ENCODE results near the gene TEX2. TPM values are rescaled to one million over a fixed set of nuclear protein-coding genes. Genes with fewer than 3 reads are reported as not detected.
"Not testable (repeated sequence)": the region's sequence is repeated elsewhere in the genome, so short reads cannot be mapped to it uniquely, and the experiment has no call there.

TEX2 gene
- total and polyA plus RNA-seq, 2 donors = 18.6 to 20.3 TPM

GRCh38 chr17:64186171-64187092 lies 76.6 kb downstream of the TEX2 start:
- Histone ChIP-seq H3K27ac (ENCODE audit: low read depth) (no peak overlapping the region), H3K4me1 (ENCODE audit: insufficient read depth) (no peaks in the 10 kb centered on the region), H3K36me3 (ENCODE audit: insufficient read depth) (no peaks in the 10 kb centered on the region), H3K4me3 (ENCODE audit: low read depth, low read length) (no peak overlapping the region)
- DNase-seq (ENCODE audit: extremely low spot score) = no peak
- 92% methylated on average over 12 of the region's 12 CpGs for whole genome bisulfite sequencing

GRCh38 chr17:64185557-64185956 lies 77.5 kb downstream of the TEX2 start:
- not testable (repeated sequence) for H3K4me1 ChIP-seq (ENCODE audit: insufficient read depth); DNase-seq (ENCODE audit: extremely low spot score); H3K4me3 ChIP-seq (ENCODE audit: low read depth, low read length); H3K27ac ChIP-seq (ENCODE audit: low read depth); H3K36me3 ChIP-seq (ENCODE audit: insufficient read depth)
- 66% methylated on average over 9 of the region's 9 CpGs for WGBS

DNA sequence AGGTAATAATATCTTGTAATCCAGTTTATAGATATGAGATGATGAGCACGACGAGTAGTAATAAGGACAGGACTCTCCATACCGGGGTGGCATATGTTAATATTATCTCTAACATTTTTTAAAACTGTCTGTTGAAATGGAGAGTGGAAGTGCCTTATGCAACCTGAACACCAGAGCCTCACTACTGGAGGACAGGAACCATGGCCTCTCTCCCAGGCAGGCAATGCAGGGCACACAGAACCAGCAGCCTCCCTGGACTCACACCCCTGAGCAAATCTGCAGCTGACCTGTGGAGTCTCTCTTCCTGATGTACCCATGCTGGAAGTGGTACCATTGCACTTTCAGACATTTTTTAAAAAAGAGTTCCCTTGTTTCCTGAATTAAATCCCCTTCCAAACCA lies 78.0 kb downstream of the TEX2 start:
- H3K4me3 ChIP-seq (ENCODE audit: low read depth, low read length) = no peak overlapping the region
- WGBS = 89% methylated on average over 3 of the region's 3 CpGs
- no peaks in the 10 kb centered on the region for H3K4me1 ChIP-seq (ENCODE audit: insufficient read depth)
- H3K36me3 ChIP-seq (ENCODE audit: insufficient read depth) = no peaks in the 10 kb centered on the region
- no peak overlapping the region for H3K27ac ChIP-seq (ENCODE audit: low read depth)
- no peak for DNase-seq (ENCODE audit: extremely low spot score)

DNA sequence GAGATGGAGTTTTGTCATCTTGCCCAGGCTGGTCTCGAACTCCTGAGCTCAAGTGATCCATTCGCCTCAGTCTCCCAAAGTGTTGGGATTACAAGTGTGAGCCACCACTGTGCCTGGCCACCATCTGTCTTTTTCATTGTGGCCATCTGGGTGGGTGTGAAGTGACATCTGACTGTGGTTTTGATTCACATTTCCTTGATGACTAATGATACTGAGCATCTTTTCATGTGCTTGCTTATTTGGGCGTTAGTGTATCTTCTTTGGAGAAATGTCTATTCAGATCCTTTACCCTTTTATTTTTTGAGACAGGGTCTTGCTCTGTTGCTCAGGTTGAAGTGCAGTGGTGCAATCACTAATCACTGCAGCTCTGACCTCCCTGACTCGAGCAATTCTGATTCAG lies 79.2 kb downstream of the TEX2 start:
- no peak for DNase-seq (ENCODE audit: extremely low spot score)
- H3K36me3 ChIP-seq (ENCODE audit: insufficient read depth) = no peaks in the 10 kb centered on the region
- H3K4me3 ChIP-seq (ENCODE audit: low read depth, low read length) = no peak overlapping the region
- no peak overlapping the region for H3K27ac ChIP-seq (ENCODE audit: low read depth)
- no peaks in the 10 kb centered on the region for H3K4me1 ChIP-seq (ENCODE audit: insufficient read depth)
- WGBS = 91% methylated on average over 4 of the region's 4 CpGs

DNA sequence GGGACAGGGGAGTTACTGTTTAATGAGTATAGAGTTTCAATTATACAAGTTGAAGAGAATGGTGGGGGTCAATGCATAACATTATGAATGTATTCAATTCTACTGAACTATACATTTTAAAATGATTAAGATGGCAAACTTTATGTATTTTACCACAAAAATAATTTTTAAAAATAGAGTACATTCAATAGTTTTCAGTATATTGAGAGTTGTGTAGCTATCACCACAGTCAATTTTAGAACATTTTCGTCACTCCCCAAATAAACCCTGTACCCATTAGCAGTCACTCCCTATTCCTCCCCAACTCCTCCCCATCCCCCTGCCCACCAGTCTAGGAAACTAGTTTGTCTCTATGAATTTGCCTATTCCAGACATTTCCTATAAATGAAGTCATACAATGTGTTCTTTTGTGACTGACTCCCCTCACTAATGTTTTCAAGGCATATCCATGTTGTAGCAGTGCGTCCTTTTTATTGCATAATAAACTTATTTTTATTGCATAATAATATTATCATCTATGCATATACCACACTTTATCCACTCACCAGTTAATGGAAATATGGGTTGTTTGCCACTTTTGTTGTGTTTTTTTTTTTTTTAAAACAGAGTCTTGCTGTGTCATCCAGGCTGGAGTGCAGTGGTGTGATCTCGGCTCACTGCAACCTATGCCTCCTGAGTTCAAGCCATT lies 80.6 kb downstream of the TEX2 start:
- H3K36me3 ChIP-seq (ENCODE audit: insufficient read depth) = no peaks in the 10 kb centered on the region
- no peak for DNase-seq (ENCODE audit: extremely low spot score)
- no peak overlapping the region for H3K27ac ChIP-seq (ENCODE audit: low read depth)
- H3K4me1 ChIP-seq (ENCODE audit: insufficient read depth) = no peaks in the 10 kb centered on the region
- 90% methylated on average over 3 of the region's 3 CpGs for WGBS
- H3K4me3 ChIP-seq (ENCODE audit: low read depth, low read length) = no peak overlapping the region

- Histone ChIP-seq H3K27ac (ENCODE audit: low read depth) (no peak overlapping the region), H3K4me1 (ENCODE audit: insufficient read depth) (no peaks in the 10 kb centered on the region), H3K36me3 (ENCODE audit: insufficient read depth) (no peaks in the 10 kb centered on the region), H3K4me3 (ENCODE audit: low read depth, low read length) (no peak overlapping the region)
- WGBS = 52% methylated on average over 11 of the region's 11 CpGs
- DNase-seq (ENCODE audit: extremely low spot score) = no peak
These were observed 82.7 kb downstream of the TEX2 start for GRCh38 chr17:64180089-64181073.

DNA sequence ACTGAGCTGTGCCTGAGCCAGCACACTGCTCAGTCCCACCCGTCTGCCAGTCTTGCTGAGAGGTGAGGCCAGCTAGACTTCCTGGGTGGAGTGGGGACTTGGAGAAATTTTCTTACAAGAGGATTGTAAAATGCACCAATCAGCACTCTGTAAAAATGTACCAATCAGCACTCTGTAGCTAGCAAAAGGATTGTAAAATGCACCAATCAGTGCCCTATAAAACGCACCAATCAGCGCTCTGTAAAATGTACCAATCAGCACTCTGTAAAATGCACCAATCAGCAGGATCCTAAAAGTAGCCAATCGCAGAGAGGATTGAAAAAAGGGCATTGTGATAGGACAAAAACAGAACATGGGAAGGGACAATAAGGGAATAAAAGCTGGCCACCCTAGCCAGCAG lies 84.0 kb downstream of the TEX2 start:
- H3K27ac ChIP-seq (ENCODE audit: low read depth); H3K4me3 ChIP-seq (ENCODE audit: low read depth, low read length); H3K36me3 ChIP-seq (ENCODE audit: insufficient read depth); DNase-seq (ENCODE audit: extremely low spot score); H3K4me1 ChIP-seq (ENCODE audit: insufficient read depth): not testable (repeated sequence)
- WGBS = 48% methylated on average over 4 of the region's 4 CpGs

DNA sequence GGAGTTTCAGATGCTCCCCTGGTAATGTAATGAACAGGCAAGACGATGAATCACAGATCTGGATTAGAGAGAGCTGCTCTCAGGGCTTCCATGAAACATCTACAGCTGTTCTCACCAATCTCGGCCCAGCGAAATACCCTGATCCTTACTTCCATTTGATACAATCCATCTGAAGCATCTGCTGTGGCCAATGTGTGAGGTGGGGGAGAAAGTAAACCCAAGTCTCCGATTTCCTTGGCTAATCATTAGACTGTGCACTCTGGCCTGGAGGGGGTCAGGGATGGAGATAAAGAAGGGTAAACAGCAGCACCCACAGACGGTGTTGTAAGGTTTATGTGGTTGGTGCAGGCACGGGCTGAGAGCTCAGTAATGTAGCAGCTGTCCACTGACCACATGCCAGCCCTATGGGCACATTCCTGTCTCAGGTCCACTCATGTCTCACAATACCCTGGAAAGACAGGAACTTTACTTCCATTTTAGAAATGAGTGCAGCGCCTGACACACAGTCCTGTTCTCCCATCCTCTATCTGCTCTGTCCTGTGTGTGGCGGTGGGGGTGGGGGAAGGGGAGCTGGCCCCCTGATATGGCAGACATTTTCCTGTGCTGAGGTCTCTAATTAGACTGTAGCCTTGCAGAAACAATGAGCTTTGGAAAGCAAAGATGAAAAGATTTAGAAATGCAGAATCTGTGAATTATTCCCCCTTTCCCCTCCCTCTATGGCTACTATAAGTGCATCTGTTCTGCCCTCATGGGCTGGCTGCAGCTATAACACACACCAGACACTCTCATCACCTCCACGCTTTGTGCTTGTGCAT lies 84.8 kb downstream of the TEX2 start:
- whole genome bisulfite sequencing = 69% methylated on average over 9 of the region's 9 CpGs

GRCh38 chr17:64177311-64178010 lies 85.6 kb downstream of the TEX2 start:
- WGBS = 90% methylated on average over 7 of the region's 7 CpGs
- DNase-seq (ENCODE audit: extremely low spot score) = no peak
- no peak overlapping the region for H3K4me3 ChIP-seq (ENCODE audit: low read depth, low read length)
- no peak overlapping the region for H3K27ac ChIP-seq (ENCODE audit: low read depth)
- no peaks in the 10 kb centered on the region for H3K4me1 ChIP-seq (ENCODE audit: insufficient read depth)
- no peaks in the 10 kb centered on the region for H3K36me3 ChIP-seq (ENCODE audit: insufficient read depth)

More for the DNA sequence above, 84.8 kb downstream of the TEX2 start:
- Histone ChIP-seq H3K4me1 (ENCODE audit: insufficient read depth) (no peaks in the 10 kb centered on the region), H3K36me3 (ENCODE audit: insufficient read depth) (no peaks in the 10 kb centered on the region), H3K4me3 (ENCODE audit: low read depth, low read length) (no peak overlapping the region), H3K27ac (ENCODE audit: low read depth) (no peak overlapping the region)
- DNase-seq (ENCODE audit: extremely low spot score) = no peak

DNA sequence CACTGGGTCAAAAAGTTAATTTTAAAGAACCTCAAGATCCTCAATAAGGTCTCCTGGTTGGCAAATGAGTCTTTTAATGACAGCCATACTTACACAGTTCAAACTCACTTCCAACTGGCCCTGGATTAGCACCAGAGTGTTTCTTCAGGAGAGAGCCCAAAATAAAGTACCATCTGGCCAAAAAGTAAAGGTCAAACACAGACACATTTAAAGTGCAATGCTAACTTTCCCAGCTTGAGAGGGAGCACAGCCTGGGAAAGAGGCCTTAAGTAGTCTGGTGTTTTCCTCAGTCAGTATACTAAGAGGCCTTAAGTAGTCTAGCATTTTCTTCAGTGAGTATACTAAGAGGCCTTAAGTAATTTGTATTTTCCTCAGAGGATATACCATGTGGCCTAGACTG lies 86.5 kb downstream of the TEX2 start:
- Histone ChIP-seq H3K36me3 (ENCODE audit: insufficient read depth) (no peaks in the 10 kb centered on the region), H3K27ac (ENCODE audit: low read depth) (no peak overlapping the region), H3K4me3 (ENCODE audit: low read depth, low read length) (no peak overlapping the region), H3K4me1 (ENCODE audit: insufficient read depth) (no peaks in the 10 kb centered on the region)
- DNase-seq (ENCODE audit: extremely low spot score) = no peak

DNA sequence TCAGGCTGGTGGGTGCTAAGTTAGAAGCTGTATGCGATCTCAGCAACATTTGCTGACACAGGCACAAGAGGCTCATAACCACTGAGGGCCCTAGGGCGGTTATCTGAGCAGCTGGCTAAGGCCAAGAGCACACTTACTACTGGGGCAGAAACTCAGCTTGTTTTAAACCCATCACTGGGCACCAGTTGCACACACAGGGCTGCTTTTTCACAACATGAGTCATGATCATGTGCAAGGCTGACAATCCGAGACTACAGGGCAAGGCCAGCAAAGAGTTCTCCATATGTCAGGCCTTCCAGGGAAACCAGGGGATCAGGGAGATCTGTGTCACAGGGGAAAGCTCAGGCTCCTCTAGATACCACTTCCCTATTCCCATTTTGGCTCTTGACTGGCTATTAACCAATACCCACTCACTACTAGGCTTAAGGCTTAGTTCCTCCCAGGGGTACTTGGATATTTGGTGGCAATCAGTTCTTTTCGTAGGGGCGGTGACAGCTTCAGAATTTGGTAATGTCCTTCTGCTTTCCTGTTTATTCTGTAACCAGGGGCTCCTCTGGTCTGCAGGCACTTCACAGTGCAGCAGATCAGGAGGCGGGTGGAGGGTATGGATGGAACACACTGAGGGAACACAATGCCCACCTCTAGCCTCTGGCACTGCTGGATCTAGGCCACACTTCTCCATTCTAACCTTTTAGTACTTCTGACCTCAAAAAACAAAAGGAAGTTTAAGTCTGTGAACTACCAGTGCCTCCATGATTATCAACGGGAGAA lies 88.2 kb downstream of the TEX2 start:
- Histone ChIP-seq H3K4me1 (ENCODE audit: insufficient read depth) (no peaks in the 10 kb centered on the region), H3K36me3 (ENCODE audit: insufficient read depth) (no peaks in the 10 kb centered on the region), H3K4me3 (ENCODE audit: low read depth, low read length) (no peak overlapping the region), H3K27ac (ENCODE audit: low read depth) (no peak overlapping the region)
- WGBS = 92% methylated on average over 7 of the region's 7 CpGs
- no peak for DNase-seq (ENCODE audit: extremely low spot score)

- Histone ChIP-seq H3K27ac (ENCODE audit: low read depth) (no peak overlapping the region), H3K4me1 (ENCODE audit: insufficient read depth) (no peaks in the 10 kb centered on the region), H3K36me3 (ENCODE audit: insufficient read depth) (no peaks in the 10 kb centered on the region), H3K4me3 (ENCODE audit: low read depth, low read length) (no peak overlapping the region)
- DNase-seq (ENCODE audit: extremely low spot score) = no peak
- 93% methylated on average over 3 of the region's 3 CpGs for WGBS
These were observed 89.4 kb downstream of the TEX2 start for GRCh38 chr17:64173646-64174045.

All from urinary bladder (tissue), 4 donors.